NCI-H1105 (cell line): ENCODE results near the gene STRN3.
"Not testable (repeated sequence)": the region's sequence is repeated elsewhere in the genome, so short reads cannot be mapped to it uniquely, and the experiment has no call there.

Experiments
- DNase-seq: peaks from one replicate; lab custom pipeline; 2025; lab: John Stamatoyannopoulos, UW

STRN3 gene

GRCh38 chr14:31000629-31001338, 25.4 kb downstream of the STRN3 start:
- DNase-seq: no peak

GRCh38 chr14:30999038-30999773, 27.0 kb downstream of the STRN3 start:
- no peak for DNase-seq

GRCh38 chr14:30998100-30998706, 28.0 kb downstream of the STRN3 start:
- no peak for DNase-seq

GRCh38 chr14:30996892-30997659, 29.1 kb downstream of the STRN3 start:
- no peak for DNase-seq

- DNase-seq: no peak
Observed at GRCh38 chr14:30995689-30996088, 30.5 kb downstream of the STRN3 start.

GRCh38 chr14:30994681-30995620, 31.2 kb downstream of the STRN3 start:
- DNase-seq: no peak

DNA sequence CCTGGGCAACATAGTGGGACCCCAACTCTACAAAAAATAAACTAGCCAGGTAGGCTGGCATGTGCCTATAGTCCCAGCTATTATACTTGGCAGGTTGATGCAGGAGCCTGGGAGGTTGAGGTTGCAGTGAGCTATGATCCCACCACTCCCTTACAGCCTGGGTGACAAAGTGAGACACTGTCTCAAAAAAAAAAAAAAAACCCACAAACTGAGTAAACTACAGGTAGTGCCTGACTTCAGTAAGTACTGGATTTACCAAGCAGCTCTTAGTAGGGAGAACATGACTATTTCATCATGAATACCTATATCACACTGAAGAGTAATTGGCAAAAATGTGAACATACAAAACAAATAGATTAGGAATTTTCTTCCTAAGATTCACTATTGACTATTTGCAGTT, 33.1 kb downstream of the STRN3 start:
- no peak for DNase-seq

DNA sequence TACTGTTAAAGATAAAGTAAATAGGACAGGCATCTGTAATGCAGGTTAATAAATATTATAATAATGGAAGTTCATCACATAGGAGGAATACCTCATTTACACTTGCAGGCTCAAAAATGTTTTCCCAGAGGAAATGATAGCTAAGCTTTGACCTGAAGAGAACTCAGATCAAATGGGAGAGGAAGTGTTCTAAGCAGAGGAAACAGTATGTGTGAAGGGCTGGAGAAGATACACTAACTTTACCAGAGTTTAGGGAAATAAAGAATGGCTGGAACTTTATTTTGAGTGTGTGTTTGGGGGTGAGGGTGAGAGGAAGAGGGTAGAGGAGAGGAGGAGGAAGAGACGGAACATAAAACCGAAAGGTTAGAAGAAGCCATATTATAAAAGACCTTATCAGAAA, 34.8 kb downstream of the STRN3 start:
- DNase-seq: no peak

DNA sequence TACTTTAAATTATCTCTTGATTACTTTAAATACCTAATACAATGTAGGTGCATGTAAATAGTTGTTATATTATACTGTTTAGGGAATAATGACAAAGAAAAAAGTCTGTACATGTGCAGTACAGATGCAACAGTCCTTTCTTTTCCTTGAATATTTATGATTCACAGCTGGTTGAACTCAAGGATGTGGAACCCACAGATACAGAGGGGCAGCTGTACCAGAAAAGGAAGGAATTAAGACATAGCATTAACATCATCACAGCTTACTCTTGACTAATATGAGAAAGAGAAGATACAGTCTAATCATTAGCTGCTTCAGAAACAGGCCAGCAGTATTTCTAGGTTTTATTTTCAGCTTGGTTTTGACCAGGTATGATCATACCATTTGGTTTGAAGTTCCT, 35.4 kb downstream of the STRN3 start:
- no peak for DNase-seq

DNA sequence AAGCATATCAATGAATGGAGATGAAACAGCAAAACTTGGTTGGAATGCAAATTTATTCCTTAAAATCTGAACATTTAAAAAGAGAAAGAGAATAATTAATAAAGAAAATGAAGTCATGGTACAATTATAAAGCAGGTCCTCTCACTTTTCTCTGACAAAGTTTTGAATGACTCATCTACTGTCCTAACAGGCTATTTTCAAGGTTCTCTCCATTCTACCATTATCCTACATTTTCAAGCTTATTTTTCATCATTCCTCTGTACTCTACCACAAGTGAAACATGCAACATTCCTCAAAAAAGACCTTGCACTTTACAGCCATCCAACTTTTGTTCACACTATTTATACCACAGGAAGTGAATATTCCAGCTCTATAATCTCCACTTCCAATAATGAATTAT, 37.7 kb downstream of the STRN3 start:
- no peak for DNase-seq

GRCh38 chr14:30985796-30986195, 40.4 kb downstream of the STRN3 start:
- no peak for DNase-seq

DNA sequence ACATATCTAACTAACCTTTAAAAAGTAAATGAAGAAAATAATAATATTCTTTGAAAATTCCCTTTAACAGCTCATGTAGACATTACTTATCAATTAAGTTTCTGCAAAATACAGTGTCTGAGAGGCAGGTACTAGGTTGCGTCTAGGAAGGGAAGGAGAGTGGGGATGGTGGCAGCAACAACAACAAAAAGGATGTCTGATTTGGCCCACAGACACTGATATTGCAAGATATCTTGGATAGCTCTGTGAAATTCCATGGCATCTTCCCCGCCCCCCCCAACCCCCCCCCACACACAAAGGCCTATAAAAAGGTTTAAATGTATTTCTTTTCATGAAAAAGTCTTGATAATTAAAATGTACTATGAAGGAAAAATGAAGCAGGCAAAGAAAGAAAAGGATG, 42.3 kb downstream of the STRN3 start:
- no peak for DNase-seq

GRCh38 chr14:30982533-30982932, 43.6 kb downstream of the STRN3 start:
- DNase-seq: no peak

DNA sequence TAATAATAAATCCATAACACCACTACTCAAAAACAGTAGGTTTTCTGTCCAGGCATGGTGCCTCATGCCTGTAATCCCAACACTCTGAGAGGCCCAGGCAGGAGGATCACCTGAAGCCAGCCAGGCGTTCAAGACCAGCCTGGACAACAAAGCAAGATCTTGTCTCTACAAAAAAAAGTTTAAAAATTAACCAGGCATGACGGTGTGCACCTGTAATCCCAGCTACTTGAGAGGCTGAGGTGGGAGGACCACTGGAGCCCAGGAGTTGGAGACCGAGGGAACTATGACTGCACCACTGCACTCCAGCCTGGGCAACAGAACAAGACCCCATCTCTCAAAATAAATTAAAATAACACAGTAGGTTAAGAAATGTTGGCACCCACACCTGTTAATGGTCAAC, 45.2 kb downstream of the STRN3 start:
- no peak for DNase-seq

DNA sequence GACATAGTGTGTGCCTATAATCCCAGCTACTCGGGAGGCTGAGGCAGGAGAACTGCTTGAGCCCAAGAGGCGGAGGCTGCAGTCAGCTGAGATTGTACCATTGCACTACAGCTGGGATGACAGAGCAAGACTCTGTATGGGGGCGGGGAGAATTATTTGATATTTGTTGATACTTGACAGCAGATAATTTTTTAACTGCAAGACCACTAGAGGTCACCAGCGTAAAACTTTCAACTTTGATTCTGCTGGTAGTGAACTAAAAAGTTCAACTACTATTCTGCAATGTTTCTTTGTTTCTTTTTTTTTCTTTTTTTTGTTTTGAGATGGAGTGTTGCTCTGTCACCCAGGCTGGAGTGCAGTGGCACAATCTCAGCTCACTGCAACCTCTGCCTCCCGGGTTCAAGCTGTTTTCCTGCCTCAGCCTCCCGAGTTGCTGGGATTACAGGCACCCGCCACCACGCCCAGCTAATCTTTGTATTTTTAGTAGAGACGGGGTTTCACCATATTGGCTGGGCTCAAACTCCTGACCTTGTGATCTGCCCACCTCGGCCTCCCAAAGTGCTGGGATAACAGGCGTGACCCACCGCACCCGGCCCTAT, 46.0 kb downstream of the STRN3 start:
- DNase-seq: peak; percentile 13

GRCh38 chr14:30977752-30978151, 48.4 kb downstream of the STRN3 start:
- DNase-seq: no peak

DNA sequence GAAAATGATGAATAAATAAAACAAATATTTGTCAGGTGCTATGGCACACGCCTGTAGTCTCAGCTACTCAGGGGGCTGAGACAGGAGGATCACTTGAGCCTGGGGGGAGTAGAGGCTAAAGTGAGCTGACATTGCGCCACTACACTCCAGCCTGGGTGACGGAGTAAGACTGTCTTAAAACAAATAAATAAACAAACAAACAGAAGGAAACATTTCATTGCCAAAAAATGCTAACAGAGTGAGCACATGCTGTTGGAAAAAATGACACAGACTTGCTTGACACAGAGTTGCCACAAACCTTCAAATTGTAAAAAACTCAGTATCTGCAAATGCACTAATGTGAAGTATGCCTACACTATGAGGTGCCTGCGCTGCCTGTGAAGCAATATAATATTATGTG, 51.6 kb downstream of the STRN3 start:
- no peak for DNase-seq

DNA sequence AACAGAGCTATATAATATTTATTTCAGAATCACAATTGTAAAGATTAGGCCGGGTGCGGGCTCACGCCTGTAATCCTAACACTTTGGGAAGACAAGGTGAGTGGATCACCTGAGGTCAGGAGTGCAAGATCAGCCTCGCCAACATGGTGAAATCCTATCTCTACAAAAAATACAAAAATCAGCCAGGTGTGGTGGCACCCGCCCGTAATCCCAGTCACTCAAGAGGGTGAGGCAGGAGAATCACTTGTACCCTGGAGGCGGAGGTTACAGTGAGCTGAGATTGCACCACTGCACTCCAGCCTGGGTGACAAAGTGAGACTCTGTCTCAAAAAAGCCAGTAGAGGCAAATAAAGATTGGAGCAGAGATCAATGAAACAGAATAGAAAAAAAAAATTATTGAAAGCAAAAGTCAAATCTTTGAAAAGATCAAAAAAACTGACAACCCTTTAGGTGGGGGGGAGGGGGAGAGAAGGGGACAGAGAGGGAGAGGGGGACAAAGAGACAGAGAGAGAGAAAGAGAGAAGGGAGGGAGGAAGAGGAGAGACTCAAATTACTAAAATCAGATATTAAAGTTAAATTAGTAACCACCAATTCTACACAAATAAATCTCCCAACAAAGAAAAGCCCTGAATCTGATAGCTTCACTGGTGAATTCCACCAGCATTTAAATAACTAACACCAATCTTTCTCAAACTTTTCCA, 53.1 kb downstream of the STRN3 start:
- no peak for DNase-seq

DNA sequence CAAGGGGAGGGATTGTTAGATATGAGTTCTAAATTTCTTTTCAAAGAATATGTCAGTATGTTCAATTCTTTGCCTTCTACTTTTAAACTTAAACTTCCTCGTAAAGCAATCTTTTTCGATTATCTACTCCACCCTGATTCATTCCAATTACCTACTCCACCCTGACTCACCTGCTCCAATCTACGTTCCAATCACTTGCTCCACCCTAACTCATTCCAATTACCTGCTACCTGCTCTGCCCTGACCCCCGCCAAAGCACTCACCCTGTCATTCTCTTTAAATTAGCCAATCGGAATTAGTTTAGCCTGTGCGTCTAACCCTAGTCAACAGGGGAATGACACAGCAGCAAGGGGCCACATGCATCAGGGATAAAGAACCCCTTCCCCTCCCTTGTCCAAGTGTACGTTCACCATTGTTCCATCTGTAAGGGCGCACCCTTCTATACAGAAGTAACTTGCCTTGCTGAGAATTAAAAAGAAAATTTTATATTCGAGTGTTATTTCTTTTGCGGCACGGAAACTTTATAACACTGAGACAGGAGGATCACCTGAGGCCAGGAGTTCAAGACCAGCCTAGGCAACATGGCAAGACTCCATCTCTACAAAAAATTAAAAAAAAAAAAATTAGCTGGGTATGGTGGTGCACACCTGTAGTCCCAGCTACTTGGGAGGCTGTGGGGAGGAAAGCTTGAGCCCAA, 54.0 kb downstream of the STRN3 start:
- DNase-seq: not testable (repeated sequence)

DNA sequence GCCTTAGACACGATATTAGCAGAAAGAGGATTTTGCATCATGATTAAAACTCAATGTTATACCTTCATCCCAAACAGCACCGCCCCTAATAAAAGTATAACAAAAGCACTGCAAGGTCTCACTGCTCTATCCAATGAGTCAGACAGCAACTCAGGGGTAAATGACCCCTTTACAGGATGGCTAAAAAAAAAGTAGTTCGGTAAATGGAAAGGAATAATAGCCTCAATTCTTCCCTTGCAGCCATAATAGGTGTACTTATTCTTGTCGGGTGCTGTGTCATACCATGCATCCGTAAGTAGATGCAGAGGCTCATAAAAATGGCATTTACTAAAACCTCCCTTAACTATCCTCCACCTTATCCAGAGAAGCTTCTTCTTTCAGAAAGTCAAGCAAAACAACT, 54.6 kb downstream of the STRN3 start:
- no peak for DNase-seq
